Mesendoderm (in vitro differentiated cells): ENCODE measurements around the gene PRMT6.

ENCODE experiments used
- DNase-seq: peaks from one replicate; pipeline ENCODE4 v3.0.0; 2013
- H2AK5ac ChIP-seq: 2 replicates; pipeline ENCODE4 v1.6.1; 2013; ENCODE audit warnings: low read length, inconsistent platforms
- H2BK120ac ChIP-seq: 2 replicates; pipeline ENCODE4 v1.6.1; 2013; ENCODE audit warnings: low read depth, mild to moderate bottlenecking, low read length, moderate library complexity, mixed read lengths
- H2BK15ac ChIP-seq: replicated peaks from 2 replicates; pipeline ENCODE4 v1.6.1; 2013; ENCODE audit warnings: low read depth, mild to moderate bottlenecking, moderate library complexity
- H2BK5ac ChIP-seq: 2 replicates; pipeline ENCODE4 v1.6.1; 2013; ENCODE audit warnings: low read length, inconsistent platforms
- H3K18ac ChIP-seq: 2 replicates; pipeline ENCODE4 v1.6.1; 2013; ENCODE audit warnings: mild to moderate bottlenecking, low read length, mixed read lengths
- H3K23ac ChIP-seq: one replicate; pipeline ENCODE4 v1.6.1; 2013; ENCODE audit warnings: low read length
- H3K27ac ChIP-seq: 2 replicates; pipeline ENCODE4 v1.5.1; 2013; ENCODE audit warnings: low read depth, mild to moderate bottlenecking, inconsistent platforms, low read length, moderate library complexity
- H3K27me3 ChIP-seq: 2 replicates; pipeline ENCODE4 v1.6.1; 2013; ENCODE audit warnings: low read length, control low read depth, mild to moderate bottlenecking, inconsistent platforms; ENCODE audit not compliant: insufficient read depth, poor library complexity
- H3K36me3 ChIP-seq: 2 replicates; pipeline ENCODE4 v1.6.1; 2013; ENCODE audit warnings: low read length, inconsistent platforms; ENCODE audit not compliant: control insufficient read depth, insufficient read depth
- H3K4ac ChIP-seq: one replicate; pipeline ENCODE4 v1.6.1; 2013; ENCODE audit warnings: low read depth, mild to moderate bottlenecking, low read length, moderate library complexity
- H3K4me1 ChIP-seq: 2 replicates; pipeline ENCODE4 v1.6.1; 2013; ENCODE audit warnings: low read depth, low read length, inconsistent platforms; ENCODE audit not compliant: control insufficient read depth
- H3K4me2 ChIP-seq: 2 replicates; pipeline ENCODE4 v1.6.1; 2013; ENCODE audit warnings: low read length
- H3K4me3 ChIP-seq: 2 replicates; pipeline ENCODE4 v1.5.1; 2013; ENCODE audit warnings: mild to moderate bottlenecking, low read length
- H3K56ac ChIP-seq: one replicate; pipeline ENCODE4 v1.6.1; 2013; ENCODE audit warnings: low read length
- H3K79me1 ChIP-seq: 2 replicates; pipeline ENCODE4 v1.6.1; 2013; ENCODE audit warnings: low read length, inconsistent platforms
- H3K79me2 ChIP-seq: 2 replicates; pipeline ENCODE4 v1.6.1; 2013; ENCODE audit warnings: mild to moderate bottlenecking, low read length; ENCODE audit not compliant: control insufficient read depth, insufficient read depth
- H3K9ac ChIP-seq: 2 replicates; pipeline ENCODE4 v1.6.1; 2013; ENCODE audit warnings: low read length, inconsistent platforms
- H4K5ac ChIP-seq: one replicate; pipeline ENCODE4 v1.6.1; 2013; ENCODE audit warnings: low read length
- H4K8ac ChIP-seq: one replicate; pipeline ENCODE4 v1.6.1; 2013; ENCODE audit warnings: low read depth, mild to moderate bottlenecking, control low read depth, low read length, moderate library complexity
- WGBS: extraction: QIAGEN DNeasy Blood & Tissue Kit; methylation state at CpG from one replicate; pipeline ENCODE4 v1.1.7; 2013; ENCODE audit warnings: low lambda C conversion rate, missing lambda C conversion rate; ENCODE audit not compliant: insufficient coverage; ENCODE audit errors: extremely low coverage; 5-methylcytosine and 5-hydroxymethylcytosine counted together

Gene PRMT6

GRCh38 chr1:107096690-107097089, 40.2 kb downstream of the PRMT6 start:
- Histone ChIP-seq H3K4me1 (no peaks in the 10 kb centered on the region), H4K5ac (no peak overlapping the region), H3K27ac (no peak overlapping the region), H2BK15ac (no peak overlapping the region), H3K79me1 (no peaks in the 10 kb centered on the region), H2BK5ac (no peak overlapping the region), H3K56ac (no peak overlapping the region), H3K9ac (no peak overlapping the region), H3K79me2 (no peaks in the 10 kb centered on the region), H3K36me3 (no peaks in the 10 kb centered on the region), H3K4ac (no peak overlapping the region), H3K4me3 (no peak overlapping the region), H3K4me2 (no peak overlapping the region), H2BK120ac (no peak overlapping the region), H2AK5ac (no peak overlapping the region), H3K23ac (no peak overlapping the region), H3K27me3 (no peaks in the 10 kb centered on the region), H4K8ac (no peak overlapping the region), H3K18ac (no peak overlapping the region)
- no CpG with 5 or more reads among the region's 2 CpGs for WGBS
- no peak for DNase-seq

GRCh38 chr1:107098961-107099360, 42.5 kb downstream of the PRMT6 start:
- Histone ChIP-seq H3K4me1 (no peaks in the 10 kb centered on the region), H2BK15ac (no peak overlapping the region), H2AK5ac (no peak overlapping the region), H4K5ac (no peak overlapping the region), H2BK5ac (no peak overlapping the region), H3K79me2 (no peaks in the 10 kb centered on the region), H3K79me1 (no peaks in the 10 kb centered on the region), H3K23ac (no peak overlapping the region), H3K4me2 (no peak overlapping the region), H3K27ac (no peak overlapping the region), H3K27me3 (no peaks in the 10 kb centered on the region), H3K4me3 (no peak overlapping the region), H2BK120ac (no peak overlapping the region), H3K9ac (no peak overlapping the region), H3K36me3 (no peaks in the 10 kb centered on the region), H4K8ac (no peak overlapping the region), H3K4ac (no peak overlapping the region), H3K18ac (no peak overlapping the region), H3K56ac (no peak overlapping the region)
- WGBS: no CpG with 5 or more reads among the region's 3 CpGs
- DNase-seq: no peak

- no peaks in the 10 kb centered on the region for H3K79me2 ChIP-seq
- no peak overlapping the region for H2BK15ac ChIP-seq
- no peak overlapping the region for H2BK120ac ChIP-seq
- no peak overlapping the region for H2BK5ac ChIP-seq
- no peak overlapping the region for H4K8ac ChIP-seq
- H3K36me3 ChIP-seq: no peaks in the 10 kb centered on the region
- H3K4me1 ChIP-seq: no peaks in the 10 kb centered on the region
- no peak overlapping the region for H3K4me3 ChIP-seq
- WGBS: no CpG with 5 or more reads among the region's 3 CpGs
- H3K27ac ChIP-seq: no peak overlapping the region
- no peaks in the 10 kb centered on the region for H3K79me1 ChIP-seq
- no peak overlapping the region for H4K5ac ChIP-seq
- no peak for DNase-seq
- H3K23ac ChIP-seq: no peak overlapping the region
- H3K9ac ChIP-seq: no peak overlapping the region
- H3K56ac ChIP-seq: no peak overlapping the region
- H3K18ac ChIP-seq: no peak overlapping the region
- H3K4ac ChIP-seq: no peak overlapping the region
- no peak overlapping the region for H3K4me2 ChIP-seq
- no peak overlapping the region for H2AK5ac ChIP-seq
- no peaks in the 10 kb centered on the region for H3K27me3 ChIP-seq
Observed at GRCh38 chr1:107100331-107100984, 44.0 kb downstream of the PRMT6 start.

GRCh38 chr1:107105914-107106313, 49.4 kb downstream of the PRMT6 start:
- Histone ChIP-seq H3K18ac (no peak overlapping the region), H3K79me2 (no peaks in the 10 kb centered on the region), H3K79me1 (no peaks in the 10 kb centered on the region), H3K27me3 (no peaks in the 10 kb centered on the region), H3K4me1 (no peaks in the 10 kb centered on the region), H3K9ac (no peak overlapping the region), H3K27ac (no peak overlapping the region), H3K56ac (no peak overlapping the region), H3K4me3 (no peak overlapping the region), H3K36me3 (no peaks in the 10 kb centered on the region), H2AK5ac (no peak overlapping the region), H3K4me2 (no peak overlapping the region), H4K8ac (no peak overlapping the region), H3K4ac (no peak overlapping the region), H2BK120ac (no peak overlapping the region), H2BK15ac (no peak overlapping the region), H3K23ac (no peak overlapping the region), H2BK5ac (no peak overlapping the region), H4K5ac (no peak overlapping the region)
- DNase-seq: no peak
- no CpG with 5 or more reads among the region's 3 CpGs for WGBS
